ENCODE measurements around the gene KRTAP10-8.
"Not testable (repeated sequence)": the region's sequence is repeated elsewhere in the genome, so short reads cannot be mapped to it uniquely, and the experiment has no call there.

Gene KRTAP10-8

DNA sequence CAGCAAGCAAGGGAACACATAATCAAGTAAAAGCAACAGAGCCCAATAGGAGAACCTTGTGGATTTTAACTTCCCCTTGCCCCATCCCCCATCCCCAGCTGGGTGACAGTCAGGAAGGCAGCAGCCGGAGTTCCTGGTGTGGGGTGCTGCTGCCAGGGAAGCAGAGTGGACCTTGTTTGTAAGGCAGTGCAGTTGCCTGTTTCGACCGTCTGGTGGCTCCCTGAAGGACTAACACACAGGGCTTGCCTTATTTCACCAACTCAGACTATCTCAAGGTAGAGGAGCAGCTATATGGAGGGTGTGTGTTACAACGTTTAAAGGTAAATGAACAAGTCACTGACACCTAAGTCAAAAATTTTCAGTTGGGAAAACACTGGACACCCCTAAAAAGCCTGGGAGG lies 6.6 kb downstream of the KRTAP10-8 start:
- peak; percentile 4 for DNase-seq (ENCODE audit: low read depth)

DNA sequence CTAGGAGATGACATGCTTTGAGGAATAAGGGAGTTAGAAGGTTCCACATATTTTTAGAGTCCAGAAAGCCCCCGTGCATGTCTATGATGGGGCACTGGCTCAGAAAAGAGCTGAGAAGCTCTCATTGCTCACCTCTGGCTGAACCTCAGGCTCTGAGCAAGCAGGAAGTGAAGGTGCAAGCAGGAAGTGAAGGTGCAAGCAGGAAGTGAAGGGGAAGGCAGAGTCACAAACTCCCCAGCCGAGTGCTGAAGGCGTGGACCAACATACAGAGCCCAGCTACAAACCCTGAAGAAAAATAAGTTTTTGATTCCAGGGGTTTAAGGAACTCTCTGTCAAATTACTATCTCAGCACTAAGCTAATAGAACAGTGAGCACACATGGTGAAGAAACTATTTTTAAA lies 7.0 kb downstream of the KRTAP10-8 start:
- no peak for DNase-seq (ENCODE audit: low read depth)

DNA sequence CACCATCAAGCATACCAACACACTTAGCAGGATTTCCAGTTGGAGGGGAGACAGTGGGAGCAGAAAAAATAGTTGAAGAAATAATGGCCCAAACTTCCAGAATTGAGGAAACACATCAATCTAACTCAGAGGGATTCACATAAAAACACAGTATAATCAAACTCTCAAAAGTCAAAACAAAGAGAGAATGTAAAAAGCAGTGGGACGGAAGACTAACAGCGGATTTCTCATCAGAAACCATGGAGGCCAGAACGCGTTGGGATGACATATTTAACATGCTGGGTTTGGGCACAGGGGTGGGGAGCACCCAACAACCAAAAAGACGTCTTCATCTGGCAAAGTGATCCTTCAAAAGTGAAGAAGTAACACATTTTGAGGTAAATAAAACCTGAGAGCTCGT lies 8.0 kb downstream of the KRTAP10-8 start:
- no peak for DNase-seq (ENCODE audit: low read depth)

DNA sequence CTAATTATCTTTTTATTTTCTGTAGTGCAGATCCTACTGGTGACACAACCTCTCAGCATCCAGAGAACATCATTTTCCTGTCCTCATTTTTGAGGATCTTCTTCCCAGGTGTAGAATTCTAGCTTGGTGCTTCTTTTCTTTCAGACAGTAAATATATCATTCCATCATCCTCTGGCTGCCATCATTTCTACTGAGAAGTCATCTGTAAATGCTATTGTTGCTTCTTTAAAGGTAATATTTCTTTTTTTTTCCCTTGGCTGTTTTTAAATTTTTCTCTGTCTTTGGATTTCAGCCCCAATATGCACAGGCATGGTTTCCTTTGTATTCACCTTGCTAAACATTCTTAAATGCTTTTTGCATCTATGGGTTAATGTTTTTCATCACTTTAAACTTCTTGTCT lies 11.7 kb downstream of the KRTAP10-8 start:
- DNase-seq (ENCODE audit: low read depth) = no peak

DNA sequence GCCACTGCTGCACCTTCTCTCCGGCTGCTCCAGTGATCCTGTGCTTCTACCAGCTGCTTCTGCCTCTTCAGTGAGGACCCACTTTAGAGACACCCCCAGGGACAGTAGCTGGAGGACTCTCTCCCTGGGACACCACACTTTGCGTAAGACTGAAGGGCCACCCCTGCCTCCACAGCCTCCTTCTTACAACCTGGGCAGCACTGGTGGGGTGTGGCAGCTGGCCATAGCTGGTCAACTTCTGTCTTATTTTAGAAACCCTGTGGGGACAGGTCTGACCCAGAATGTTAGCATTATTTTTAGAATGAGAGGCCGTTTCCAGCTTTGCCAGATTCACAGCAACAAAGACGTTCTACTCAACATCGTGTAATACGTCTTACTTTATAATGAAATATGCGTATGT lies 13.9 kb downstream of the KRTAP10-8 start:
- DNase-seq (ENCODE audit: low read depth) = no peak

DNA sequence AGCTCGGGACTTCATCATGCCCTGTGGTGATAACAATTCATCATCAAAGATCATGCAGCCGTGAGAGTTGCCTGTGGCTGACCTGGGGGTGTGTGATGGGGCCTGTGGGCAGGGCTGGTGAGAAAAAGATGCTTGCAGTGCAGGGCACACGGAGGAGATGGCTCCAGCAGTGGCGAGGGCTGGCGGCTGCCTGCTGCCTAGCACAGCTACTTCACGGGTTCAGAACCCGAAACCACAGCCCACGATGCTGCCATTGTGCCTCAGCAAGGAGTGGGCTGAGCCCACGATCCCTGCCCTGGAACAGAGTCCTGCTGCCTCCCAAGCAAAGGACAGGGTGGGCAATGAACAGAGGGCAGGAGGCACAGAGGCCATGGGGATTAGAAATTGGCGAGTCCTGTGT lies 14.4 kb downstream of the KRTAP10-8 start:
- no peak for DNase-seq (ENCODE audit: low read depth)

DNA sequence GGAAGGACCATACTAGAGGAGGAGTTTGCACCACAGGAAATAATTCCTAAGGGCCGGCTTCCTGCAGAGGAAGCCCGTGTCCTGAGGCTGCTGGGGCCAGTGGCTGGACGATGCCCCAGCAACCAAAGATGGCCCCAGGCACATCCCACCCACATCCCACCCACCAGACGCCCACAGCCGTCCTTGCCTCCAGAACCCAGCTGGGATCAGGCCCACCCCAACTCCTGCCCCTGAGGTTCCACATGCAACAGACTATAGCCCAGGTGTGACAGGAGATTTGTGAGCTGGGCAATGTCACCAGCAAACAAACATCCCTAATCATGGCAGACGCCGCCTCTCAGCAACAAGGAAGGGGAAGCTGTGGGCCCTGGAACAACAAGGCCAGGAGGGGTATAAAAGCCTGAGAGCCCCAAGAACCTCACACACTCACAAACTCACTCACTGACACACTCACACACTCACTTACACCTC lies 14.8 kb downstream of the KRTAP10-8 start, which contains the start of gene KRTAP10-9:
Gene KRTAP10-9 (plus strand): TSS at position 421 of the 471 bp plus-strand sequence. CDS start 79 bp downstream, outside the sequence.
- DNase-seq (ENCODE audit: low read depth) = no peak

DNA sequence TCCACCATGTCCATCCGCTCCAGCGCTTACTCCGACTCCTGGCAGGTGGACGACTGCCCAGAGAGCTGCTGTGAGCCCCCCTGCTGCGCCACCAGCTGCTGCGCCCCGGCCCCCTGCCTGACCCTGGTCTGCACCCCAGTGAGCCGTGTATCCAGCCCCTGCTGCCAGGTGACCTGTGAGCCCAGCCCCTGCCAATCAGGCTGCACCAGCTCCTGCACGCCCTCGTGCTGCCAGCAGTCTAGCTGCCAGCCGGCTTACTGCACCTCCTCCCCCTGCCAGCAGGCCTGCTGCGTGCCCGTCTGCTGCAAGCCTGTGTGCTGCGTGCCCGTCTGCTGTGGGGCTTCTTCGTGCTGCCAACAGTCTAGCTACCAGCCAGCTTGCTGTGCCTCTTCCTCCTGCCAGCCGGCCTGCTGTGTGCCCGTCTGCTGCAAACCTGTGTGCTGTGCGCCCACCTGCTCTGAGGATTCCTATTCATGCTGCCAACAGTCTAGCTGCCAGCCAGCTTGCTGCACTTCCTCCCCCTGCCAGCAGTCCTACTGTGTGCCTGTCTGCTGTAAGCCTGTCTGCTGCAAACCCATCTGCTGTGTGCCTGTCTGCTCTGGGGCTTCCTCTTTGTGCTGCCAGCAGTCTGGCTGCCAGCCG lies 15.4 kb downstream of the KRTAP10-8 start:
- not testable (repeated sequence) for DNase-seq (ENCODE audit: low read depth)

DNA sequence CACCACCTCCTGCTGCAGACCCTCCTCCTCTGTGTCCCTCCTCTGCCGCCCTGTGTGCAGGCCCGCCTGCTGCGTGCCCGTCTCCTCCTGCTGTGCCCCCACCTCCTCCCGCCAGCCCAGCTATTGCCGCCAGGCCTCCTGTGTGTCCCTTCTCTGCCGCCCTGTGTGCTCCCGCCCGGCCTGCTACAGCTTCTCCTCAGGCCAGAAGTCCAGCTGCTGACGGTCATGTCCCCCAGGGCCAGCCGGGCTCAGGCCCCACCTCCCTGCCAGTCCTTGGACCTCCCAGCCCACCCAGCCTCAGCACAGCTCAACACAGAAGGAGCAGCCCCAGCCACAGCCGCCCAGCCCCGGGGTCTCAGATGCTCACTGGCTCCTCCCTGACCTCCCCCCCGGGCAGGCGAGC lies 16.0 kb downstream of the KRTAP10-8 start:
- not testable (repeated sequence) for DNase-seq (ENCODE audit: low read depth)

DNA sequence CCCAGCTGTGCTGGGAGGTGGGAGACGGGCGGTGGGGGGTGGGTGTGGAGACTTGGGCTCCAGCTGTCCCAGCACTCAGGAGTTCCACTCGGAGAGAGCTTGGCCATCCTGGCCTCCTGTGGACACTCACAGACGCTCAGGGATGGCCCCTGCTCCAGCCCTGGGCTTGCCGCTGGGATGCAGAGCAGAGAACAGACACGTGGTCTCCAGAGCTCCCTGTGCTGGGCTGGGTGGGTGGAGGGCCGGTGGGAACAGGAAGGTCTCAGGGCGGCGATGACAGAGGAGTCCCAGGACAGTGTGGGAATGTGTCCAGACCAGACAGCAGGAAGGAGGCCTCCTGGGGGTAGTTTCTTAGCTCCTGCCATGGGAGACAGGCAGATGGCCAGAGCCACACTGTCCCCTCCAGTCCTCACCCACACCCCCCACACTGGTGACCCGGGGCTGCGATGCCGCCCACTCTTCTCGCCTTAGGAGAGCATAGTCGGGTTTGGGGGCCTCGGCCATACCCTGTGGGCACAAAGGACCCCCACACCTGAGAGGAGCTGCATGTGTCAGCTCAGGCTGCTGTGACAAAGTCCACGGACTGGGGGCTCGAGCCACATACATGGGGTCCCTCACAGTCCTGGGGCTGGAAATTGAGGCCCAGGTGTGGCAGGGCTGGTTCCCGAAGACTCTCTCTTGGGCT lies 17.0 kb downstream of the KRTAP10-8 start:
- DNase-seq (ENCODE audit: low read depth) = no peak

DNA sequence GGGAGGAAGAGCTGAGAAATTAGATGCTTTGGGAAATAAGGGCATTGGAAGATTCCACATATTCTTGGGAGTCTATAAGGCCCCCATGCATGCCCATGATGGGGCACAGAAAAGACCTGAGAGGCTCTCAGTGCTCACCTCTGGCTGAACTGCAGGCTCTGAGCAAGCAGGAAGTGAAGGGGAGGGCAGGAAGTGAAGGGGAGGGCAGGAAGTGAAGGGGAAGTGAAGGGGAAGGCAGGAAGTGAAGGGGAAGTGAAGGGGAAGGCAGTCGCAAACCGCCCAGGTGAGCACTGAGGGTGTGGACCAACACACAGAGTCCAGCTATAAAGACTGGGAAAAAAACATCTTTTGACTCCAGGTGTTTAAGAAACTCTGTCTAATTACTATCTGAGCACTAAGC lies 18.6 kb downstream of the KRTAP10-8 start:
- DNase-seq (ENCODE audit: low read depth) = no peak

DNA sequence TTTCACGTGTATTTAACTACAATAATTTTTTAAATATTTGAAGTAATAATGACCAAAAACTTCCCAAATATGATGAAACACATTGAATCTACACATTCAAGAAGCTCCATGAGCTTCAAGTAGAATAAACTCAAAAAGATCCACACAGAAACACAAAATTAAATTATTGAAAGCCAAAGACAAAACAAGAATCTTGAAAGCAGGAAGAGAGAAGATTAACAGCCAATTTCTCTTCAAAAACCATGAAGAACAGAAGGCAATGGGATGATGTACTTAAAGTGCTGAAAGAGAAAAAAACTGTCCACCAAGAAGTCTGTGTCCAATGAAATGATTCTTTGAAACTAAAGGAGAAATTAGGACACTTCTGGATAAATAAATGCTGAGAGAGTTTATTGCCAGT lies 20.2 kb downstream of the KRTAP10-8 start:
- no peak for DNase-seq (ENCODE audit: low read depth)

DNA sequence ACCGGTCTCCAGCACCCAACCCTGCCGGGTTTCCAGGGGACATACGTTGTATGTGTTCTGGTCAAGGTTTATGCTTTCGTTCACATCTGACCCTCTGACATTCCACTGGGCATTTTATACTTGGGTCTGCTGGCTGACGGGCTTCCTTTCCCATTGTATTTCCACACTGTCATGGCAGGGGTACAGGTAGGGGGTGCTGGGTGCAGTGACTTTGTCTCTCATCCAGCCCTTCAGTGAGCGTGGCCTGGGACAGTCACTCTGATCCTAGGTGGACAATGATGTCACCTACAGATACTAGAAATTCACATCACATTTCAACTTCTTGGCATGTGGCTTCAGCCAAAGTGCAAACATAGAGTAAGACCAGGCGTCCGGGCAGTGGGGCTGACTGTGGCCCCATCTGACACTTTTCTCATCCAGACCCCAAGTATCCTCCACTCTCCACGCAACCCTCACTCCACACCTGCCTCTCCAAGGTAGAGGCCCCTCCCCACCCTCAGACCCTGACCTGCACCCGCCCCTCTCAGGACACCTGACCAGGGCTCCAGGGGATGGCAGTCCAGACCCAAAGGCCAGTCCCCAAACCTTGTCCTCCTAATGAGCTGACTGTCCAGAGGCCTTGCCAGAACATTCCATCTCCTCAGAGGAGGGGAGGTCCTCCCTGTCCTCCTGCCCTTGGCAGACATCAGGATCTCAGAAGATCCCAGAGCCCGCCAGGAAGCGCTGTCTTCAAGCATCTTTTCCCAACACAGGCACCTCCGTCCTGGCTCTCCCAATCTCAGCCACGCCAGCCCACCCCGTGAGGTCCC lies 24.5 kb downstream of the KRTAP10-8 start:
- no peak for DNase-seq (ENCODE audit: low read depth)

DNA sequence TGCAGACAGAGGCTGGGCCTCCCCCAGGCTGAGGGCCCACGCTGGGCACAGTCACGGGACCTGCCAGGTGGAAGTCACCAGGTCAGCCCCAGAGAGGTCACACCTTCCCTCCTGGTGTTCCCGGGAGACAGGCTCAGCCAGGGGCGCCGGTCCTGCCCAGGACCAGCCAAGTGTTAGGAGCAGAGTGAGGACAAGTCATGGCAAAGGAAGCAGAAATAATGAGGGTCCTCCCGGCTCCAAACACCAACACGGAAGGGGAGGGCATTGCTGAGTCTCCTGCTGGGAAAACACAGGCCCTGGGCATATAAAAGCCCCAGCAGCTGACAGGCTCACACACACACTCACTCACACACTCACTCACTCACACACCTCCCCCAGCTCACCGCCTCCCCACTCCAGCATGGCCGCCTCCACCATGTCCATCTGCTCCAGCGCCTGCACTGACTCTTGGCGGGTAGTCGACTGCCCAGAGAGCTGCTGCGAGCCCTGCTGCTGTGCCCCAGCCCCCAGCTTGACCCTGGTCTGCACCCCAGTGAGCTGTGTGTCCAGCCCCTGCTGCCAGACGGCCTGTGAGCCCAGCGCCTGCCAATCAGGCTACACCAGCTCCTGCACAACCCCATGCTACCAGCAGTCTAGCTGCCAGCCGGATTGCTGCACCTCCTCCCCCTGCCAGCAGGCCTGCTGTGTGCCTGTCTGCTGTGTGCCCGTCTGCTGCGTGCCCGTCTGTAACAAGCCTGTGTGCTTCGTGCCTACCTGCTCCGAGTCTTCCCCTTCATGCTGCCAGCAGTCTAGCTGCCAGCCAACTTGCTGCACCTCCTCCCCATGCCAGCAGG lies 25.4 kb downstream of the KRTAP10-8 start, which contains the start of gene KRTAP10-10:
Gene KRTAP10-10 (plus strand): TSS at position 339 of the 833 bp plus-strand sequence. CDS start 62 bp downstream, at position 401.
- no peak for DNase-seq (ENCODE audit: low read depth)

DNA sequence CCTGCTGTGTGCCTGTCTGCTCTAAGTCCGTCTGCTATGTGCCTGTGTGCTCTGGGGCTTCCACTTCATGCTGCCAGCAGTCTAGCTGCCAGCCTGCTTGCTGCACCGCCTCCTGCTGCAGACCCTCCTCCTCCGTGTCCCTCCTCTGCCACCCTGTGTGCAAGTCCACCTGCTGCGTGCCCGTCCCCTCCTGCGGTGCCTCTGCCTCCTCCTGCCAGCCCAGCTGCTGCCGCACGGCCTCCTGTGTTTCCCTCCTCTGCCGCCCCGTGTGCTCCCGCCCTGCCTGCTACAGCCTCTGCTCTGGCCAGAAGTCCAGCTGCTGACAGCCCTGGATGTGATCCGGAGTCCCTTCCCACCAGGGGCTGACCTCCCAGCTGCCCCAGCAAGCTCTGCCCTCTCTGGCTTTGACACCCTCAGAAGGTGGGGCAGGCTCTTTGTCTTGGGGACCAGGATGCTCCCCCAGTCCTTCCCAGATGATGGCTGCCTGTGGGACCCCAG lies 26.0 kb downstream of the KRTAP10-8 start:
- DNase-seq (ENCODE audit: low read depth) = not testable (repeated sequence)

DNA sequence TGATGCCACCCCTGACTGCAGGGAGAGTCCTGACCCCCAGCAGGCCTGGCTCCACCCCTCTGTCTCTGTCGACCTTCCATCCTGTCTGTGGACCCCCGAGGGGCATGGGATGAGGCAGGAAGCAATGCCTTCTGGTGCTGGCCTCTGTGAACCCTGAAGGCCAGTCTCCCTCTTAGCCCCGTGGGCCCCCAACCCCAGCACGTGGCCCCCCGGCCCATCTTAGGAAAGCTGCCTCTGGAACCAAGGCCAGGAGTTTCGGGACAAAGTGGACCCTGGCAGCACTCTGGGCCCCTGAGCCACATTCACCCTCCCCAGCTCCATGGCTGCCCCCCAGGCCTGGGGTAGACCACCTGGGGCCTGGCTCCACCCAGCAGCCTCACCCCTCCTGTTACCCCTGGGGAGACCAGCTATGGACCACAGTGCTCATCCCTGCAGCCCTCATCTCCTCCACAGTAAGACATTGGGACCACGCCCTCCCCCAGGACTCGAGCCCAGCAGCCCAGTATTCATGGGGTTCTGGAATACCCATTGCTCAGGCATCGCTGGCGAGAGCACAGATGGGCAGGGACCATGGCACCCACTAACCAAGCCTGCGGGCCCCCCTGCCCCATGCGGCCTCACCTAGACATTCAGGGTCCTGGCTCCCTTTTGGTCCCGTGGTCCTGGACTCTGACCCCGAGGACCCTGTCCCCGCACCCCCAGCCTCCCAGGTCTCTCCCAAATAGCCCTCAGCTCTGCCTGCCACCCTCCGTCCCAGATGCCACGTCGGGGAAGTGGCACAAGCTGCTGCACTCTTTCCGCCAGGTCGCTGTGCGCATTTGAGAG lies 26.8 kb downstream of the KRTAP10-8 start:
- not testable (repeated sequence) for DNase-seq (ENCODE audit: low read depth)

DNA sequence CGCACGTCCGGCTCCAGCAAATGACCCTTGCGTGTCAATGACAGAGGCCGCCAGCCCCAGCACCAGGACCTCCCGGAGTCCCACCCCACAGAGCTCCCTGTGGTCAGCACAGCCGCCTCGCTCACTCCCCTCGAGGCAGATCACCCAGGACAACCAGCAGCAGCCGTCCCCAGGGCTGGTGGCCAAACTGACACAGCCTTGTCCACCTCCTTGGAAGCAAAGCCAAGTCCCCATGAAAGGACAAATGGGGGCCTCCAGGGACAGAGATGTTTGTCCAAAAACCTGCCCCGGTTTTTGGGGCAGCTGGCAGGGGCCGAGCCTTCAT lies 27.4 kb downstream of the KRTAP10-8 start:
- no peak for DNase-seq (ENCODE audit: low read depth)

DNA sequence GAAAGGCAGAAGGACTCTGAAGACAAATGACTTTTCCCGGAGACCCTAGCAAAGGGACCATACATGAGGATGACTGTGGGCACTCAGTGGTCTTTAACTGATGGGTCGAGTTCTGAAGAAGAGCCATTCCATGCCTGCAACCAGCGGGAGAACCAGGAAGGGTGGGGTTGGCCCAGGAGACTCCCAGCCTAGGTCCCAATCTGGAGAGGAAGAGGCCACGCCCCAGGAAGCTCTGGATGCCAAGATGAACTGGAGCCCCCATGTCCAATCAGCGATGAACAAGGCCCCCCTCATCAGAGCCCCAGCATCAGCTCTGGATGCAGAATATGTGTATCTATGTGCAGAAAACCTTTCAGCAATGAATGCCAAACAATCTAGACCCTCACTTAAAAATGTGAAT lies 28.9 kb downstream of the KRTAP10-8 start:
- no peak for DNase-seq (ENCODE audit: low read depth)

DNA sequence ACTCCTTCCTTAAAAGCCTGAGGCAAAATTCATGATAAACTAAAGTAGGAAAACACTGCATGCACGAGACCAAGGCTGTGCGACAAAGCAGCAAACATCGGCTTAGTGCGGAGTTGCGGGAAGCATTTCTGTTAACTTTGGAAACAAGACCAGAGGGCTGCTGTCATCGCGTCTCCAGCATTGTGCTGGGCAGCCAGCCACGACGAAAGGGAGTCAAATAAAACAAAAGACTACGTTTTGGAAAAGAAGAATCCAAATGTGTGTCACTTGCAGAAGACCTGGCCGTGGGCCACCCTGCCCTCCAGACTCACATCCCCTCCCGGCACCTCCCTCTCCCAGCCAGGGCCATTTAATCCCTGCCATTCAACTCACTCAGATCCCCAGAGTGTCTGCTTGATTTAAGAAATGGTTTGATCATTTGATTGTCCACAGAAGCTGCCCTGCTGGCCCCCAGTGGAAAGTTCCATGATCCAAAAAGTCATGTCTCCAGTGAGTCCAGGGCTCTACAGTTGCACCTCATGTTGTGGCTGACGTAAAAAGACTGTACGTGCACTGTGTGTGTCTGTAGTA lies 31.9 kb downstream of the KRTAP10-8 start:
- no peak for DNase-seq (ENCODE audit: low read depth)

DNA sequence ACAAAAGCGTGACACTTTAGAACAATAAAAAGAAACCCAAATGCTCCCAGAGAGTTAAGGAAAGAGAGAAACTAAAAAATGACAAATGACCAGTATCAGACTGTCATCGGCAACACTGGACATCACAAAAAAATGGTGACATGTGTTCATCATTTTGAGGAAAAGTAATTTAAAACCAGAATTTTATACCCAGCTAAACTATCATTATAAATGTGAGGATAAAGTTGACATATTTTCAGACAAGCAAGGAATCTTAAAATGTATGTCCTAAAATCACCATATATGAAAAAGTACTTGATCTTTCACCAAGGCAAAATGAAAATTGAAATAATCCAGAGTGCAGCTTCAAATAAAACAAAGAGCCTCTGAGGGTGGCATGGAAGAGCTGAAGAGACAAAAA lies 33.0 kb downstream of the KRTAP10-8 start:
- no peak for DNase-seq (ENCODE audit: low read depth)

Measured in ELR (cell line).